MCF 10A (cell line): Measurements from ENCODE around the gene CASP3. TPM values are rescaled to one million over a fixed set of nuclear protein-coding genes. Genes with fewer than 3 reads are reported as not detected.

Source experiments
- BruUV-seq: library from RNA; stranded (reverse); fragments of 400-500 nt; replicated peaks from 2 replicates; lab custom pipeline; 2021; lab: Mats Ljungman, UMichigan
- CTCF ChIA-PET: fragments of 300-600 bp; sonication (Branson Sonifier 250); formaldehyde crosslinking; extraction: SDS; loops from one replicate; lab custom pipeline; 2021; ENCODE audit warnings: antibody characterized with exemption, inconsistent platforms; lab: Yijun Ruan, JAX
- POLR2A ChIA-PET: fragments of 300-600, 350-650 bp; sonication (Branson Sonifier 250); formaldehyde crosslinking; extraction: SDS; loops from one replicate; lab custom pipeline; 2020; ENCODE audit warnings: antibody characterized with exemption, inconsistent platforms; lab: Yijun Ruan, JAX
- DNase-seq: peaks from one replicate; pipeline ENCODE4 v3.0.0-alpha.2; 2018; ENCODE audit not compliant: unreplicated experiment
- H3K27ac Mint-ChIP-seq: one replicate; pipeline ENCODE4 v1.8.0; 2022; ENCODE audit warnings: mild to moderate bottlenecking, low read depth, mixed read lengths; ENCODE audit not compliant: unreplicated experiment
- H3K27me3 Mint-ChIP-seq: one replicate; pipeline ENCODE4 v1.8.0; 2022; ENCODE audit warnings: mixed read lengths; ENCODE audit not compliant: insufficient read depth, unreplicated experiment
- H3K36me3 Mint-ChIP-seq: one replicate; pipeline ENCODE4 v1.8.0; 2022; ENCODE audit warnings: mild to moderate bottlenecking, moderate library complexity, mixed read lengths; ENCODE audit not compliant: insufficient read depth, unreplicated experiment
- H3K4me1 Mint-ChIP-seq: one replicate; pipeline ENCODE4 v1.8.0; 2022; ENCODE audit warnings: mixed read lengths; ENCODE audit not compliant: insufficient read depth, unreplicated experiment
- H3K4me3 Mint-ChIP-seq: one replicate; pipeline ENCODE4 v1.8.0; 2022; ENCODE audit warnings: mild to moderate bottlenecking, moderate library complexity, mixed read lengths; ENCODE audit not compliant: unreplicated experiment
- H3K9me3 Mint-ChIP-seq: one replicate; pipeline ENCODE4 v1.8.0; 2022; ENCODE audit warnings: mixed read lengths; ENCODE audit not compliant: unreplicated experiment
- intact Hi-C: fragments of 100-400 bp; cut with micrococcal nuclease; formaldehyde crosslinking; loops from 2 replicates; pipeline ENCODE4 v1.14.1; 2022
- total RNA-seq: library from RNA; stranded (reverse); gene quantifications from 2 replicates; pipeline ENCODE4 v1.2.3, GENCODE V29; 2022
- TF ChIP-seq, protein P1 (sequence below): fragments of 200-600 bp; IDR thresholded peaks from one replicate; pipeline ENCODE4 v1.8.0; 2022; ENCODE audit warnings: antibody characterized with exemption, mild to moderate bottlenecking; ENCODE audit not compliant: unreplicated experiment

CASP3 gene
- total RNA-seq, 1 experiment from 2014 or later, result 27.4 TPM

DNA sequence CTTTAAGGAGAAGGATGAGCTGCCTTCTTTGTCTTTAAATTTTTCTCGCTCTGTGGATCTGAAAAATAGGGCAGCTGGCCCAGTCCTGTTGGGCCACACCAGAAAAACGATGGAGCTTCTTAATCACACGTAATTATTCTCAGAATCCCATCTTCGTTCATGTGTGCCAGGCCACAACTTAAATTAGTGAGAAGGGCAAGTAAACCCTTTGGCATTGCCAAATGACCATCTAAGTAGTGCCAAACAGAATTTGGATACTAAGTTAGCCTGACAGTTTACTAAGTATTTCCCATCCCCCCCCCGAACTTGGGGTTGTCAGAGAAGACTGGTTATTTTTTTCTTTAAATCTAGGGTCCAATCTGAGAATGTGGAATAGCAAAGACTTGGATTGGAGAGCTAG, 62.0 kb downstream of the CASP3 start:
- ChIA-PET CTCF (interaction anchor here (0.6 kb wide), 1 partner anchor 104 kb away, joined by 3 read pairs; no protein-coding TSS in a partner anchor), POLR2A (interaction anchor here (0.6 to 1.2 kb wide), 2 partner anchors 50 to 112 kb away, joined by 3 to 4 read pairs; no protein-coding TSS in a partner anchor)
- no peaks in the 10 kb centered on the region for H3K36me3 Mint-ChIP-seq
- BruUV-seq, result no TSS peak
- intact Hi-C loops, result no loop called here
- no peak overlapping the region for H3K4me3 Mint-ChIP-seq
- H3K27ac Mint-ChIP-seq, result no peak overlapping the region
- TF ChIP-seq, protein P1, sequence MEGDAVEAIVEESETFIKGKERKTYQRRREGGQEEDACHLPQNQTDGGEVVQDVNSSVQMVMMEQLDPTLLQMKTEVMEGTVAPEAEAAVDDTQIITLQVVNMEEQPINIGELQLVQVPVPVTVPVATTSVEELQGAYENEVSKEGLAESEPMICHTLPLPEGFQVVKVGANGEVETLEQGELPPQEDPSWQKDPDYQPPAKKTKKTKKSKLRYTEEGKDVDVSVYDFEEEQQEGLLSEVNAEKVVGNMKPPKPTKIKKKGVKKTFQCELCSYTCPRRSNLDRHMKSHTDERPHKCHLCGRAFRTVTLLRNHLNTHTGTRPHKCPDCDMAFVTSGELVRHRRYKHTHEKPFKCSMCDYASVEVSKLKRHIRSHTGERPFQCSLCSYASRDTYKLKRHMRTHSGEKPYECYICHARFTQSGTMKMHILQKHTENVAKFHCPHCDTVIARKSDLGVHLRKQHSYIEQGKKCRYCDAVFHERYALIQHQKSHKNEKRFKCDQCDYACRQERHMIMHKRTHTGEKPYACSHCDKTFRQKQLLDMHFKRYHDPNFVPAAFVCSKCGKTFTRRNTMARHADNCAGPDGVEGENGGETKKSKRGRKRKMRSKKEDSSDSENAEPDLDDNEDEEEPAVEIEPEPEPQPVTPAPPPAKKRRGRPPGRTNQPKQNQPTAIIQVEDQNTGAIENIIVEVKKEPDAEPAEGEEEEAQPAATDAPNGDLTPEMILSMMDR, result no peak
- H3K4me1 Mint-ChIP-seq, result no peaks in the 10 kb centered on the region
- H3K27me3 Mint-ChIP-seq, result no peaks in the 10 kb centered on the region
- DNase-seq, result no peak
- no peaks in the 10 kb centered on the region for H3K9me3 Mint-ChIP-seq

DNA sequence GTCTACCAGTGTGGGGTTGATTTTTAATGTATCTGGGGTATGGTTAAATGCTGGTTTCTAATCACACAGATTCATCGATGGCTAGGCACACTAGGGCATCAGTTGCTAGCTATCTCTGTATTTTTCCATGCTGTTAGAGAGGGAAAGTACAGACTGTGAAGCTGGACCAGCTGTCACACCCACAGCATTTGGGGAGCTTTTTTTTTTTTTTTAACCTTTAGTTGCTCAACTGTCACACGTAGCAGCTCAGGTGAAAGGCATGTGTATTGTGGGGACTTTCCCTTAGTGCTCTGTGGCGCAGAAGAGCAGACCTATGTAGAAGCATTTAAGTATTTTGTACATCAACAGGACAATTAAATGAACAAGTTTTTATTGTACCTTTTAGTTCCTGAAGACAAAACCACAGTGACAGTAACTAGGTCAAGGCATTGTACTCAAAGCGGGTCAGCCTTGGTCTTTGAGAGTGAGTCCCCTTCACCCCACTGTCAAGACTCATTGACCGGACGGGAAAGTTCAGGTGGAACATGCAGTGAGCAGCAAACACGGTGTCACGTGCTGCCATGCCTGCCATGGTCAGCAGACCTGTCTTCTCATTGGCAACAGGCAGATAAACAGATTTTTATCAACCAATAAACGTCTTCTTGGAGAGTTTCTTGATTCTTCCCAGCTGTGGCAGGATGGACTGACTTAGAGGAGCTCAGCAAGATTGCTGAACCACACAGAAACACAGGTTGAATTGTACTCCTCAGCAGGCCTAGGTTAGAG, 65.3 kb downstream of the CASP3 start:
- TF ChIP-seq, protein P1, result no peak
- intact Hi-C loops, result loop anchor here (2.0 kb wide), 1 partner anchor 69 kb away; no protein-coding TSS in a partner anchor
- ChIA-PET CTCF (no interaction called here), POLR2A (no interaction called here)
- DNase-seq, result no peak
- Mint-ChIP-seq H3K27ac (no peak overlapping the region), H3K4me1 (no peaks in the 10 kb centered on the region), H3K27me3 (no peaks in the 10 kb centered on the region), H3K36me3 (no peaks in the 10 kb centered on the region), H3K4me3 (no peak overlapping the region), H3K9me3 (peaks cover 18% of the 10 kb centered on the region)
- BruUV-seq, result no TSS peak

Other genes with a start within 250 kb of the CASP3 start
- gene IRF2, start 174.9 kb downstream of the CASP3 start, total RNA-seq, result 20.8 and 29.0 TPM in 2 replicates
- 19.2 and 20.7 TPM in 2 replicates for gene PRIMPOL, start 291 bp upstream of the CASP3 start, total RNA-seq
- 8.3 and 22.3 TPM in 2 replicates for gene CENPU, start 84.6 kb upstream of the CASP3 start, total RNA-seq
- 99.5 and 105 TPM in 2 replicates for gene ACSL1, start 176.5 kb upstream of the CASP3 start, total RNA-seq